Muscle of leg (tissue), 16 donors: ENCODE data around the gene LPAR4. TPM values are rescaled to one million over a fixed set of nuclear protein-coding genes. Genes with fewer than 3 reads are reported as not detected.

ENCODE experiments used
- DNase-seq: peaks from one replicate; pipeline ENCODE4 v3.0.0; 2013
- H3K27ac ChIP-seq: one replicate; pipeline ENCODE4 v1.5.1; 2013; ENCODE audit warnings: mild to moderate bottlenecking, low read length, control low read depth
- H3K27me3 ChIP-seq: one replicate; pipeline ENCODE4 v1.6.1; 2013; ENCODE audit warnings: low read length; ENCODE audit not compliant: control insufficient read depth, insufficient read depth
- H3K36me3 ChIP-seq: one replicate; pipeline ENCODE4 v1.6.1; 2013; ENCODE audit warnings: low read length; ENCODE audit not compliant: control insufficient read depth, insufficient read depth
- H3K4me1 ChIP-seq: one replicate; pipeline ENCODE4 v1.6.1; 2013; ENCODE audit warnings: low read length; ENCODE audit not compliant: control insufficient read depth, insufficient read depth
- H3K4me3 ChIP-seq: one replicate; pipeline ENCODE4 v1.5.1; 2013; ENCODE audit warnings: low read length, control low read depth
- H3K9me3 ChIP-seq: replicated peaks from 2 replicates; pipeline ENCODE4 v1.6.1; 2013; ENCODE audit warnings: low read depth, low read length; ENCODE audit not compliant: control insufficient read depth
- WGBS: methylation state at CpG from one replicate; pipeline ENCODE4 v1.1.5; 2013; ENCODE audit warnings: missing lambda C conversion rate; ENCODE audit not compliant: insufficient coverage; 5-methylcytosine and 5-hydroxymethylcytosine counted together
- long read RNA-seq, 11 donors: transcript quantifications; one replicate each; lab custom pipeline, GENCODE V29; 2026
- polyA plus RNA-seq, 8 donors: library from polyadenylated mRNA; unstranded; fragments of 120-200 nt; gene quantifications; one replicate each; pipeline versions ENCODE4 v1.2.1 to v1.2.3, GENCODE V29; 2013; ENCODE audit warnings: inconsistent platforms in 1 of 8, low replicate concordance in 1 of 8; ENCODE audit not compliant: insufficient read length in 8 of 8, insufficient read depth in 1 of 8
- total RNA-seq: library from RNA; stranded (reverse); fragments of 120-200 nt; gene quantifications from one replicate; pipeline ENCODE4 v1.2.4, GENCODE V29; 2013

The LPAR4 gene, protein sequence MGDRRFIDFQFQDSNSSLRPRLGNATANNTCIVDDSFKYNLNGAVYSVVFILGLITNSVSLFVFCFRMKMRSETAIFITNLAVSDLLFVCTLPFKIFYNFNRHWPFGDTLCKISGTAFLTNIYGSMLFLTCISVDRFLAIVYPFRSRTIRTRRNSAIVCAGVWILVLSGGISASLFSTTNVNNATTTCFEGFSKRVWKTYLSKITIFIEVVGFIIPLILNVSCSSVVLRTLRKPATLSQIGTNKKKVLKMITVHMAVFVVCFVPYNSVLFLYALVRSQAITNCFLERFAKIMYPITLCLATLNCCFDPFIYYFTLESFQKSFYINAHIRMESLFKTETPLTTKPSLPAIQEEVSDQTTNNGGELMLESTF
- 21.0 TPM for total RNA-seq
- 10 to 100 TPM; 31.1 to 46.2 (median 41.2) TPM for polyA plus RNA-seq
- long read RNA-seq, donor 1, partial matches to known transcripts, result 0 of 4 reads
- long read RNA-seq, donor 1, other reads (novel, unspliced or antisense), result 0 of 4 reads
- long read RNA-seq, donor 2, result 0 reads
- long read RNA-seq, donor 3, transcript LPAR4-202 (4 exons, 672 nt), result major isoform, 5 of 9 reads
- long read RNA-seq, donor 3, partial matches to known transcripts, result 0 of 9 reads
- long read RNA-seq, donor 3, other reads (novel, unspliced or antisense), result 0 of 9 reads
- long read RNA-seq, donor 4, partial matches to known transcripts, result 0 of 3 reads
- long read RNA-seq, donor 4, other reads (novel, unspliced or antisense), result 0 of 3 reads
- long read RNA-seq, donor 5, transcript LPAR4-202 (4 exons, 672 nt), result major isoform, 10 of 36 reads
- long read RNA-seq, donor 5, partial matches to known transcripts, result 22 of 36 reads
- long read RNA-seq, donor 5, other reads (novel, unspliced or antisense), result 0 of 36 reads
- long read RNA-seq, donor 6, partial matches to known transcripts, result 16 of 22 reads
- long read RNA-seq, donor 6, other reads (novel, unspliced or antisense), result 0 of 22 reads
- long read RNA-seq, donor 7, transcript LPAR4-205 (5 exons, 2,155 nt), result major isoform, 9 of 17 reads
- long read RNA-seq, donor 7, partial matches to known transcripts, result 6 of 17 reads
- long read RNA-seq, donor 7, other reads (novel, unspliced or antisense), result 0 of 17 reads
- long read RNA-seq, donor 8, partial matches to known transcripts, result 0 of 7 reads
- long read RNA-seq, donor 8, other reads (novel, unspliced or antisense), result 0 of 7 reads
- long read RNA-seq, donor 9, partial matches to known transcripts, result 0 of 5 reads
- long read RNA-seq, donor 9, other reads (novel, unspliced or antisense), result 0 of 5 reads
- long read RNA-seq, donor 10, transcript LPAR4-201 (2 exons, 2,611 nt), result major isoform, 6 of 40 reads
- long read RNA-seq, donor 10, partial matches to known transcripts, result 31 of 40 reads
- long read RNA-seq, donor 10, other reads (novel, unspliced or antisense), result 0 of 40 reads
- long read RNA-seq, donor 11, partial matches to known transcripts, result 6 of 12 reads
- long read RNA-seq, donor 11, other reads (novel, unspliced or antisense), result 0 of 12 reads

DNA sequence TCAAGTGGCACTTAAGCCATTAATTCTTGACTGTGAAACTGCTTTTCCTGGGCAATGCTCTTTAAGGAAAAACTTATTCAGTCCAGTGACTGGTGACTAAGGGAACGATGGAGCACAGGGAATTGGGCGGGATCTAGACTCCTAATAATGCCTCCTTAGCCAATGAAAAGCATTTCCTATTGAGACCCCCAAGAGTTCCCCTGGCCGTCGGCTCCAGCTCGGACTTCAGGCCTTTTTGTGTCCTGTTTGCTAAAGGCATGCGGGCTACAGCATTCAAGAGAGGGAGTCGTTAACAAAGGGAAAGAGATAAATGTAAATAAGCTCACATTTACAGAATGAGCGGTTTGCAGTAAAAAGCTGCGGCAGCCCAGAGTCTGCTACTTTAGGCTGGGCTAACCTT, at the start of gene LPAR4:
TSS of gene LPAR4 (plus strand) at position 232 of the 400 bp plus-strand sequence. CDS start 7,150 bp downstream, outside the sequence.
- Histone ChIP-seq H3K9me3 (no peaks in the 10 kb centered on the region), H3K4me3 (peak within 1 kb of the TSS; percentile 50), H3K4me1 (peaks cover 1% of the 10 kb centered on the region), H3K36me3 (no peaks in the 10 kb centered on the region), H3K27me3 (peaks cover 4% of the 10 kb centered on the region), H3K27ac (peak within 1 kb of the TSS; percentile 79)
- WGBS, result no CpG with 5 or more reads among the region's 9 CpGs
- peak; percentile 87 for DNase-seq

DNA sequence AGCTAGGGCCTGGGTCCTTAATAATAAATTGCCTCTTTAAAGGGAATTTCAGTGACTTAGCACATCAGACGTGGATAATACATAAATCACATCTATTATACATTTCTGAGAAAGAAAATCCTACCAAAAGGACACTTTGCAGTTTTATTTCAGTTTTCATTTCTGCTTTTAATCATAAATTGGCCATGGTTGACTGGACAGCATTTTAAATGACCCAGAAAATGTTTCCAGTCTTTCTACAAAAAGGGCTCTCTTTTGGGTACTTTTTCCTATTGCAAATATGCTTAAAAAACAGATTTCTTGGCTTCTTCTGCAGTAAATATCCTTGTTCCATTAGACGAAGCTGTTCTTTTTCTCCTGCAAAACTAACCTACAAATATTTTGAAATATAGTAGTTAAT, 41.4 kb upstream of the LPAR4 start:
- Histone ChIP-seq H3K27ac (peak overlapping the region; percentile 56), H3K4me3 (no peak overlapping the region), H3K27me3 (no peaks in the 10 kb centered on the region), H3K36me3 (no peaks in the 10 kb centered on the region), H3K9me3 (no peaks in the 10 kb centered on the region), H3K4me1 (no peaks in the 10 kb centered on the region)
- no CpG with 5 or more reads among the region's 2 CpGs for WGBS
- DNase-seq, result peak; percentile 82

DNA sequence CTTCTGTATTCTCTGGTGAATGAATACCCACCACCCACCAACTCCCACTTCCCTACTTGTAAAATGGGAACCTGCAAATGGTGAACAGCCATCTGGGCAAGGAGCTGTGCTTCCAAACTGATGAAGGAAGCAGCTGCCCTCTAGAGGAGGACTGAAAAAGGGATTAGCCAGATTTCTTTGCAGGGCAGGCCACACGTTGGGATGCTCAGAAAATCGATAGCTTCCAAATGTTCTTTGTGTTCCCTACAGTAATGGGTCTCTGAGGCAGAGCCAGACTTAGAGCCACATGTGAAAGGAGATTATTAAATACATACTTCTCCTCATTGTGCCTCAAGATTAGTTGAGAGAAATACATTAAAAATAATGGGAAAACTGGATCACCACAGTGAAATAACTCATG, 39.3 kb upstream of the LPAR4 start:
- no CpG with 5 or more reads among the region's 2 CpGs for WGBS
- Histone ChIP-seq H3K4me3 (no peak overlapping the region), H3K4me1 (peaks cover 2% of the 10 kb centered on the region), H3K27me3 (no peaks in the 10 kb centered on the region), H3K36me3 (no peaks in the 10 kb centered on the region), H3K9me3 (no peaks in the 10 kb centered on the region), H3K27ac (peak overlapping the region; percentile 86)
- DNase-seq, result peak; percentile 90

DNA sequence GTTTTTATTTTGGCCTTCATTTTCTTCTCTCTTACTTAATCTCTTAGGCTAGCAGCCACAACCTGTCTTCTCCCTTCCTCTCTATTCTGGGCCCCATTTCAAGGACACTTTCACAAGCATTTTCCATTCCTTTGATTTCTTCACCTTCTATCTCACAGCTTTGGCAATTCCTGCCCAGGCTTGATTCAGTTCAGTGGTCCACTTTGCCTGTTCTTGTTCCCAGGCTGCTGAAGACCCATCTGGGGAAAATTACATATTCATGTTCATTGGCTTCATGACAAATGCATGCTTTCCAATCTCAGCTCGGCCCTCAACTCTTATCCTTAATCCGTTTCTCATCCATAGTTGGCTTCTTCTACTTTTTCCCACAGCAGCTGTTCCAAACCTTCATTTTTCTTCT, 38.7 kb upstream of the LPAR4 start:
- WGBS, result 10% methylated on average over 2 of the region's 2 CpGs
- peak; percentile 95 for DNase-seq
- Histone ChIP-seq H3K27me3 (no peaks in the 10 kb centered on the region), H3K27ac (peak overlapping the region; percentile 86), H3K9me3 (no peaks in the 10 kb centered on the region), H3K36me3 (no peaks in the 10 kb centered on the region), H3K4me1 (peaks cover 2% of the 10 kb centered on the region), H3K4me3 (no peak overlapping the region)

DNA sequence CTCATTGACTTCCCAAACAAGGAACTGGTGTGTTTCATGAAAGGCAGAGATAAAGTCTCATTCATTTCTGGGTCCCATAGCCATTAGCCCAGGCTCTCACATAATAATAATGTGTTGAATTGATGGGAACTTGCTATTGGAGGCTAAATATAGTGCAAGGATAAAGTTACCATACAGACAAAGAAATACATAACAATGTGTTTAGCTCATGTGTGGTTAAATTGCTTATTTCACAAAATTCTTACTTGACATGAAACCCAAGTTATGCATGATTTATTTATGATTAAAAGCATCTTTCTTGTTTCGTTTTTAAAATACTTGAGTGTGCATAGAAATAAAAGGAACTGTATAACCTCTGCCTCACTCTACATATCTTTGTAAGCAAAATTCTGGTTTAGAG, 37.3 kb upstream of the LPAR4 start:
- no peaks in the 10 kb centered on the region for H3K9me3 ChIP-seq
- H3K4me3 ChIP-seq, result no peak overlapping the region
- H3K27ac ChIP-seq, result peak overlapping the region; percentile 86
- H3K27me3 ChIP-seq, result no peaks in the 10 kb centered on the region
- no CpG with 5 or more reads among the region's 1 CpG for WGBS
- H3K4me1 ChIP-seq, result peaks cover 2% of the 10 kb centered on the region
- DNase-seq, result no peak
- H3K36me3 ChIP-seq, result no peaks in the 10 kb centered on the region

DNA sequence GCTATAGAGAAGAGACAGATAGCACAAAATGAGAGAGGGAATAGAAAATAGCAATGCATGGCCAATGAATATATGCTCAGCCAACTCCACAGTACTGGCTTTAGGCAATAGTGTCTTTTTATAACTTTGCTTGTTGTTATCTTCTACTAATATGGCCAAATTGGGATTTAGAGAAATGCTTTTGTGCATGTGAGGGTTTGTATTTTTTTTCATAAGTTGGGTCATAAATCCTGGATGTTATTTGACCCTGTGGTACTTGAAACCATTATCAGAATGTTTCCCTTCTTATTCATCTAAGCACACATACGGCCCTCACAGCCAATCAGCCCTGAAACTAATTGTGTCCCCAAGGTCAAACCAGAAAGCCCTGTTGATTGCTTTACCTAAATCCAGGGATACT, 35.2 kb upstream of the LPAR4 start:
- no peaks in the 10 kb centered on the region for H3K9me3 ChIP-seq
- no peak overlapping the region for H3K27ac ChIP-seq
- no CpG with 5 or more reads among the region's 1 CpG for WGBS
- H3K4me3 ChIP-seq, result no peak overlapping the region
- peaks cover 2% of the 10 kb centered on the region for H3K4me1 ChIP-seq
- no peak for DNase-seq
- no peaks in the 10 kb centered on the region for H3K27me3 ChIP-seq
- H3K36me3 ChIP-seq, result no peaks in the 10 kb centered on the region

GRCh38 chrX:78725287-78725686, 22.2 kb upstream of the LPAR4 start:
- WGBS, result 50% methylated on average over 1 of the region's 2 CpGs
- no peak overlapping the region for H3K4me3 ChIP-seq
- H3K36me3 ChIP-seq, result no peaks in the 10 kb centered on the region

GRCh38 chrX:78746496-78746895, 1.0 kb upstream of the LPAR4 start:
- Histone ChIP-seq H3K9me3 (no peaks in the 10 kb centered on the region), H3K27ac (no peak overlapping the region), H3K27me3 (peaks cover 4% of the 10 kb centered on the region), H3K36me3 (no peaks in the 10 kb centered on the region), H3K4me1 (no peaks in the 10 kb centered on the region), H3K4me3 (no peak overlapping the region)
- no peak for DNase-seq

More at GRCh38 chrX:78725287-78725686, 22.2 kb upstream of the LPAR4 start:
- no peaks in the 10 kb centered on the region for H3K27me3 ChIP-seq
- H3K4me1 ChIP-seq, result no peaks in the 10 kb centered on the region
- H3K9me3 ChIP-seq, result no peaks in the 10 kb centered on the region
- peak; percentile 31 for DNase-seq
- no peak overlapping the region for H3K27ac ChIP-seq

DNA sequence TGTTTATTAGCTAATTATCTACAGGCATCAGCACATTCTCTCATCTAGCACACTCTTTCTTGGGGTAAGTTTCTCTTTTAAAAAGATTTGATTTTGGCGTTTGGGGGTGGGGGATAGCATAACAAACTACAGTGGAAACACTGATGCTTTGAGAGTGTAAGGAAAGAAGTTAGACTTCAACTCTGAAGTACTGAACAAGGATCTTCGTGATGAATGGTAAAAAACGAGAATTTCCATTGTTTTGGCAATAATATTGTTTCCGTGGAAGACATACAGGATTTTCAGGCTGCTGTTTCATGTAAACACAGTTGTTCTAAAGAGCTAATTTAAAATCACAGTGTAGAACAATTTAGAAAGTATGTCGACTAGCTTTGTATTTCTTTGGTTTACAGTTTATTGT, 451 bp downstream of the LPAR4 start:
- H3K4me1 ChIP-seq, result peaks cover 2% of the 10 kb centered on the region
- H3K9me3 ChIP-seq, result no peaks in the 10 kb centered on the region
- WGBS, result 17% methylated on average over 1 of the region's 5 CpGs
- DNase-seq, result peak; percentile 53
- H3K36me3 ChIP-seq, result no peaks in the 10 kb centered on the region
- peak overlapping the region; percentile 50 for H3K4me3 ChIP-seq
- H3K27me3 ChIP-seq, result peaks cover 4% of the 10 kb centered on the region
- peak overlapping the region; percentile 79 for H3K27ac ChIP-seq
